Measurements from ENCODE around the gene CCDC85C.

GRCh38 chr14:99563749-99564129, 40.3 kb downstream of the CCDC85C start:
- no peak for TF ChIP-seq EZH2 (IDR thresholded peaks at IDR 0.05)
- TF ChIP-seq POLR2AphosphoS5 (IDR thresholded peaks at IDR 0.05; ENCODE audit: borderline replicate concordance, low read depth, low read length): no peak

All from SK-N-MC (cell line).